ENCODE data around the gene SPDYE6.

- TF ChIP-seq CTCF (IDR thresholded peaks at IDR 0.05) (no peak), POLR2A (IDR thresholded peaks at IDR 0.05) (no peak)
These were observed 39.3 kb upstream of the SPDYE6 start for GRCh38 chr7:102395592-102395872.

All from thyroid gland (tissue), 4 donors.